GM18505 (cell line): ENCODE data around the gene CTAGE6.
"Not testable (repeated sequence)": the region's sequence is repeated elsewhere in the genome, so short reads cannot be mapped to it uniquely, and the experiment has no call there.

ENCODE experiments used
- ATAC-seq: cut with Tn5 transposase; IDR thresholded peaks from one replicate; pipeline ENCODE4 v1.9.1; 2021; ENCODE audit not compliant: unreplicated experiment

Gene CTAGE6, protein sequence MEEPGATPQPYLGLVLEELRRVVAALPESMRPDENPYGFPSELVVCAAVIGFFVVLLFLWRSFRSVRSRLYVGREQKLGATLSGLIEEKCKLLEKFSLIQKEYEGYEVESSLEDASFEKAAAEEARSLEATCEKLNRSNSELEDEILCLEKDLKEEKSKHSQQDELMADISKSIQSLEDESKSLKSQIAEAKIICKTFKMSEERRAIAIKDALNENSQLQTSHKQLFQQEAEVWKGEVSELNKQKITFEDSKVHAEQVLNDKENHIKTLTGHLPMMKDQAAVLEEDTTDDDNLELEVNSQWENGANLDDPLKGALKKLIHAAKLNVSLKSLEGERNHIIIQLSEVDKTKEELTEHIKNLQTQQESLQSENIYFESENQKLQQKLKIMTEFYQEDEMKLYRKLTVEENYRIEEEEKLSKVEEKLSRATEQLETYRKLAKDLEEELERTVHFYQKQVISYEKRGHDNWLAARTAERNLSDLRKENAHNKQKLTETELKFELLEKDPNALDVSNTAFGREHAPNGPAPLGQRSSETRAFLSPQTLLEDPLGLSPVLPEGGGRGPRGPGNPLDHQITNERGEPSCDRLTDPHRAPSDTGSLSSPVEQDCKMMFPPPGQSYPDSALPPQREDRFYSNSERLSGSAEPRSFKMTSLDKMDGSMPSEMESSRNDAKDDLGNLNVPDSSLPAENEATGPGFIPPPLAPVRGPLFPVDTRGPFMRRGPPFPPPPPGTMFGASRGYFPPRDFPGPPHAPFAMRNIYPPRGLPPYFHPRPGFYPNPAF

DNA sequence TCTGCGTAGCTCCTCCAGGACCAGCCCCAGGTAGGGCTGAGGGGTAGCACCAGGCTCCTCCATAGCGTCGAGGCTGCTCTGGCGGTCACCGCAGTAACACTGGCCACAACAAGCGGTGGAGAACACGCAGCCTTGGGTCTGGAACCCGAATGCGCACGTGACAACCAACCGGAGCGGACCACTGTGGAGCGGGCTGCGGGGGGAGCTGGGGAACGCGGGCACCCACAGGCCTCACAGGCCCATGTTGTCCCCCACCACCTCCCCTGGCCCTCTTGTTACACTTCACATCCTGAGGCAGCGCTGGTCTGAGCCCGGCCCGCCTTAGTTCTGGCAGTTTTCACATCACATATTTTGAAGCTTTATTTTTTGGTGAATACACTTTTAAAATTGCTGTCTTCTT lies at the start of gene CTAGE6:
CTAGE6 (minus strand) TSS at position 101 of the 400 bp plus-strand sequence; CDS start at position 63, 38 bp downstream.
- ATAC-seq = not testable (repeated sequence)

DNA sequence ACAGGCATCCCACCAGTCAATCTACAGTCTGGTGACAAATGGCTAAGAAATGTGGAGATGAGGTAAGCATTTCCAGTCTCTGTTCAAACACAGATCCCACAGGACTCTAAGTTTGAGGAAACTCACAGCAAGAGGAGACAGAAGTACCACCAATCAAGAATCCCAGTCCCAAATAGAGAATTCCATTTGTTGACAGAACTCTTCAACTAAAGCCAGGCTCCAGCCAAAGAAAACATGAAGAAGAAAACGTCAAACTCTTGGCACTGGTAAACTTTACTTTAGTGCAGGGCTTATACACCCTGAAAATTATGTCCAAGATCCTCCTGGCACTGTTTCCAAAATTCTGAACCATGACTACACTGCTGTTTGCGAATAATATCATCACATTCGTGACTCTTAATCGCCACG lies 49.2 kb upstream of the CTAGE6 start:
- not testable (repeated sequence) for ATAC-seq

DNA sequence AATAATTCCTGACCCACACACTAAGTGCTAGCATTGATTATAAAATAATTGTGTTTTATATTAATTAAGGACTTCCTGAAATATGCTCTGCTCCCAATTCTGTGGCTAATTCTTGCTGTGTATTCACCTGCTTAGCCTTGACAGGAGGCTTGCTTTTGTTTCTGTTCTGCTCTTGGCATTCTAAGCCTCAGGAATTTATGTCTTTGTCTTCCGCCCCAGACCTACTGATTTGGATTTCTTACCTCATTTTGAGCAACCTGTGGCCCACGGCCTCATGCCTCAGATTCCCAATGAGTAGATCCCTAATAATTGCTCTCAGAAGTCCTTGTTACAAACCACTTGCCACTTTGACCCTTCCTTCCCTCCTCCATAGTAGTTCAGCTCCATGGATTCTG lies 40.4 kb upstream of the CTAGE6 start:
- not testable (repeated sequence) for ATAC-seq

DNA sequence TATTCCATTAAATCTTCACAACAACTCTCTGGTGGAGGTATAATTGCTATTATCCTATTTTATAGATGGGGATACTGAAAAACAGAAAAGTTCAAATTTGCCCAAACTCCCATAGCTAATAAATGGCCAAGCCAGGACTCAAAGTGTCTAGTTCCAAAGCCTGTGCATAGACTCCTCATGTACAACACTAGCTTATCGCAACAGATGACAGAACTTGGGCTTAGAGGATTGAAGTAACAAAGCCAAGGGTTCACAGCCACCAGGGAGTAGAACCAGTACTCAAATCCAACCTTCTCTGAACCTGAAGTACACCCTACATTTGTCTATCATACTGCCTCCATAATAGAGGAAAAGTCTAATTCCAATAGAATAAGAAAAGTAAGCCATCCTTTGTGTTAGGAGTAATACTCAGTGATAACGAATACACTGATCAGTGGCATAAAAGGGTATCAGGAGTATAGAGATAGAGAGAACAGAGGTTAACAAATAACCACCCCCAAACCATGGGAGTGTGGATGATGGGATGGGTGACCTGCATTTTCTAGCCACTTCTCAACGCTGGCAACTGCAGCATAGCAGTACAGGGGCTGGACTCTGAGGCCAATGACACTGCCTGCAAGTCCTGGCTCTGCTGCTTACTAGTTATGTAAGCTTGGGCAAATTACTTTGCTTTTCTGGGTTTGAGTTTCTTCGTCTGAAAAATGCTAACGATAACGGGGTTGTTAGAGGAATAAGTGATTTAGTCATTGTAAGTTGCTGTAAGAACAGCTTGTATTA lies 39.8 kb upstream of the CTAGE6 start:
- ATAC-seq = not testable (repeated sequence)

DNA sequence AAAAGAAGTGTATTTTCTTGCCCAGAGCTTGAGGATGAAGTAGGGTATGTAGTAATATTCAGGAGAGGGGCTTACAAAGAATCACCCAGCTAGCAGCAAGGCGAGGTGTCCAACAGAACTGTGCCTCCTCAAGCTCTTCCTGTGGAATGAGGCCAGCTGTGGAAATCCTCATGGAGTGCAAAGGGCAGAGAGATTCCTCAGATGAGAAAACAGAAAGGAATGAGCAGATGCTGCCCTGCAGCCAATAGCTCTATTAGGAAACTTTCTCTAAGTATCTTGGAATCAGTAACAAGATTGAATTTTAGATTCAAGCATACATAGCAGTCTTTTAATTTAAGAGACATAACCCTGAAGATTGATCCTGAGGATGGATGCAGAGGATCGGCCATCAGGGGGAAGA lies 38.2 kb upstream of the CTAGE6 start:
- not testable (repeated sequence) for ATAC-seq

DNA sequence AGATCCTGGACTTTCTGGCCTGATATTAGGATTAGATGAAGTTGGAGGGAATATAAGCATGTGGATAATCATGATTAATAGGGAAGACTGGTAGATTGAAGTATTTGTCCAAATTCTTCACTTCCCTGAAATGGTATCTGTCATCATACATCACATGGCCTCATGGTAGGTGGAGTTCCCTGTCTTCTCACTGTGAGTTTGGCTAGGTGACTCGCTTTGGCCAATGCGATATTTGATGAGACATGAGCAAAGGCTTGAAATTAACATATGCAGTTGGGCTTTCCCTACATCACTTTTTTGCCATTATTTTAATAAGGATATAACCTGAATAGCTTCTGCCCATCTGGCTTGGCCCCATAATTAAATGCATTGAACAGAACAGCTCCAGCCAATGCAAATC lies 35.1 kb upstream of the CTAGE6 start:
- not testable (repeated sequence) for ATAC-seq

DNA sequence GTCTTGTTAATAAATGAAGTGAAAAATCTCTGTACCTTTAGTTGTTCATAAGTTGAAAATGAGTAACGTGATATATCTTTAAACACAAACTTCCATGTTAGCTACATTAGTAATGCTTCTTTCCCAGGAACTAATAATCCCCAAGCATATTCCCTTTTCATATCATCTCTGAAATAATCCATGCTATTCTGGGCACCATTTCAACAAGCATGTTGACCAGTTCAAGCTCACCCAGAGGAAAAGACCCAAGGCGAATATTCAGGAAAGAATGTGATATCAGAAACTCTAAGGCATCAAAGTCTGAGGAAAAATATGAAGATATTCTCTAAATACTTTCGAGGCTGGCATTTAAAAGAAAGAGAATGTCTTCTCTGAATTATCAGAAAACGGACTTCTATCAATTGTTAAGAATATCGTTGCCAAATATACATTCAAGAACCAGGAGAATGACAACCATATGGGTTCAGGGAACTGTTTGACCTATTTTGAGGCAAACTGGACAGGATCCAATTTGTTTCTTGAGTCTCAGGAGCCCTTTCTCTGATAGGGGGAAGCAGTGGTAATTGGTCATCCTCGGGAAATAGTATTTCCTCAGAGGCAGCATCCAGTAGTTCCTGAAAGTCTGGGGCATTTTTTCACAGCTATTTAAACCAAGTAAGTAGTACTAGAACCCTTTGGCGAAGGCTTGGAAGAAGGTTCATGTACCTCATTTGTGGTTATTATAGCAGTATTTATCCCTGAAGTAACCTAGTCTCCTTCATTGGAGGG lies 28.1 kb upstream of the CTAGE6 start:
- not testable (repeated sequence) for ATAC-seq

DNA sequence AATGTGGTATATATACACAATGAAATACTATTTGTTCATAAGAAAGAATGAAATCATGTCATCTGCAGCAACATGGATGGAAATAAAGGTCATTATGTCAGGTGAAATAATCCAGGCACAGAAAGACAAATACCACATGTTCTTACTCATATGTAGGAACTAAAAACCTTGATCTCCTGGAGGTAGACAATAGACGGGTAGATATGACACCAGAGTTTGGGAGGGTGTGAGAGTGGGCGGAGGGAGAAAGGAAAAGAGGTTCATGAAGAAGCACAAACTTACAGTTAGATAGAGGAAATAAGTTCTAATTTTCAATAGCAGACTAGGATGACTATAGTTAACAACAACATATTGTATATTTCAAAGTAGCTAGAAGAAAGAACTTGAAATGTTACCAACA lies 22.1 kb upstream of the CTAGE6 start:
- not testable (repeated sequence) for ATAC-seq

DNA sequence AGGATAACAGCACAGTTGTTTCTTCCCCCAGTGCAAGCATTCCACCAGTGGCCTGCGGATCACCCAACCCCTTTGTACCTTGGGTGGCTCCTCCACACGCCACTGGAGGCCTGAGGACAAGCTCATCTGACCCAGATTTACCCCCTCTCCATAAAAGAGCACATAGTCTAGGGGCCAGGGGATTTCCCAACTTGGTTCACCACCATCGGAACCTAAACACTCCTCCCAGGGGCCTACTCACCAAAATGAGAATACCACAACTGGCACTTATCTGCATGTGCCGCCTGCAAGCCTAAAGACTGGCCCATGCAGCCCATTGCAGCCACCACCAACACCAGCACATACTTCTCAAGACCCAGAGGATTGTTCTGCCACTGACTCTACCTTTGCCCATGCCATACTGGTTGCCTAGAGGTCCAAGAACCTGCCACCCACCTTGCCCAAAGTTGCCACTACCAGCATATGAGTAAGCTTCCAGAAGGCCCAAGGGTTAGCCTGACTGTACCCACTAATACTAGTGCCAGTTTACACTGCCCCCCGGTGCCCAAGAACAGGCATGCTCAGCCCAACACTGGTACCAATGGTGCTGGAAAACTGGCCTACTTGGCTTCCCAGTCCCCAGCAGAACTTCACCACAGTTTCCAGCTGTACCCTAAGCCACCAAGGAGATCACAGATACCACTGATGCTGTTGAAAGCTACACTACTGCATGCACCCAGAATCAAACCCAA lies 15.4 kb upstream of the CTAGE6 start:
- not testable (repeated sequence) for ATAC-seq

DNA sequence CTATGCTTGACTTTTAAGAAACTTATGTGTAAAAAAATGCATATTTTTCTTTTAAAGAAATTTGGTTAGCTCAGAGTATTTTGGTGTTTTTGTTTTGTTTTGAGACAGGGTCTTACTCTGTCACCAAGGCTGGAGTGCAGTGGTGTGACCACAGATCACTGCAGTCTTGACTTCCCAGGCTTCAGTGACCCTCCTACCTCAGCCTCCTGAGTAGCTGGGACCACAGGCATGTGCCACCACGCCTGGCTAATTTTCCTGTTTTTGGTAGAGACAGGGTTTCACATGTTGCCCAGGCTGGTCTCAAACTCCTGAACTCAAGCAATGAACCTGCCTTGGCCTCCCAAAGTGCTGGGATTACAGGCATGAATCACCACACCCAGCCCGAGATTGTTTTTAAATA lies 10.0 kb upstream of the CTAGE6 start:
- ATAC-seq = not testable (repeated sequence)

DNA sequence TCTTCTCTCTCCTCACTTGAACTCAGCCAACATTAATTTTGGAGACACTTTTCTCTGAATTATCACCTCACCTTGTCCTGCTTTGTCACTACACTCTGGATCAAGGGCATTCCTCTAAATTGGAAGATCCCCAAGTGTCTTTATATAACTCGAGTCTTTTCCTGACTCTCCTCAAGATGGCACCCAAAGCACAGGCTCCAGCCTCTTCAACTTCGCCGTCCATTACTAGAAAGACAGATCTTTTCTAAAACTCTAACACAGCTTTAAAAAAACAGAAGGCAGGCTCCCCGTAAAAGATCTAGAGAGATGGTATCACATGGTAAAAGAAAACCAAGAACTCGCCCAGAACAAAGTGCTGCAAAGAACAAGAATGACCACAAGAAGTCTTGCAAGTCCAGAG lies 8.2 kb upstream of the CTAGE6 start:
- ATAC-seq = not testable (repeated sequence)

DNA sequence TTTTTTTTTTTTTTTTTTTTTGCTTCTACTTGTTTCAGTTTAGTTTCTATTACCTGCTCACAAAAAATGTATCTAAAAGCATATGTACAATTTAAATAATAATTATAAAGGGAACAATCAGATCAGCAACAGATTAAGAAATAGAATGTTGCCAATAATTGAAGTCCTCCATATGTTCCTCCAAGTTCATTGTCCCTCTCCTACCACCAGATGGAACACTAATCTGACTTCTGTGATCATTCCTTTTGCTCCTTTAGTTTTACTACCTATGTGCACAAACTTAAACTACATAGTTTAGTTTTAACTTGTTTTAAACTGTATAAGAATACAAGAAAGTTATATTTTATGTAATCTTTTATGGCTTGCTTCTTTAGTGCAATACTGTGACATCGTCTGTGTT lies 5.6 kb upstream of the CTAGE6 start:
- not testable (repeated sequence) for ATAC-seq

DNA sequence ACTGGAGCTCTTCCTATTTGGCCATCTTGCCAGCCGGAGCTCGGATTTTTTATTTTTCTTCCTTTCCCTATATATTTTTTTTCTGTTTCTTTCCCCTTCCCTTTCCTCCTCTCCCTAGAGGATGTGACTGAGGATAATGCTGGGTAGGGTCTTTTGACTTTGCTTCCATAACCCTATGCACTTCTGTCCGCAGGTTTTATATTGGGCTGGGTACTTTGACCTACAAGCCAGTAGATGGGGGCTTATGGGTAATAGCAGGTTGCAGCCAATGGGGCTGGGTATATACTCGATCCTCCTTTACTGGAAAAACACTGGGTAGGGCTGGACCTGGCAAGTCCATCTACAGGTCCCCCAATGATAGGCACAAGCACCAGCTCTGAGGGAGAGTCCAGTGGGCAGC lies 12.2 kb downstream of the CTAGE6 start:
- not testable (repeated sequence) for ATAC-seq

DNA sequence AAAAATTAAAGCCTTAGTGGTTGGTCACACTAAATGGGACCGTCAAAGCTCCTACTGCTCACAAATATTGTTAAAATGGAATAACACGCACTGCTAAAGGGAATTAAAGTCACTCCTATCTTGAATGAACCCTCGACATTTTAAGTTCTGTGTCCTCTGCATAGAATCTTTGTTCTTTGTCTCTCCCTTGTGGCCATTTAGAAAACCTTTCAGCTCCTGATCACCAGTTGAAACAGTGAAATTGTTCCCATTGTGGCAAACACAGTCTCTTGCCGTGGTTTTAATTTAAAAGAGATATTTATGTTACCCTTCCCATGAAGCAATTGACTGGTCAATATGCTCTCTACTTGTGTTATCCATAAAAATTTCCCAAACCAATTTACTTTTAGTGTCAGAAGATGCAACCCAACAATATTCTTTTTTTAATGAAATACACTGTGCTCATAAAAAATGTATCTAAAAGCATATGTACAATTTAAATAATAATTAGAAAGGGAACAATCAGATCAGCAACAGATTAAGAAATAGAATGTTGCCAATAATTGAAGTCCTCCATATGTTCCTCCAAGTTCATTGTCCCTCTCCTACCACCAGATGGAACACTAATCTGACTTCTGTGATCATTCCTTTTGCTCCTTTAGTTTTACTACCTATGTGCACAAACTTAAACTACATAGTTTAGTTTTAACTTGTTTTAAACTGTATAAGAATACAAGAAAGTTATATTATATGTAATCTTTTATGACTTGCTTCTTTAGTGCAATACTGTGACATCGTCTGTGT lies 20.3 kb downstream of the CTAGE6 start:
- ATAC-seq = not testable (repeated sequence)
